OCI-LY7 (cell line): ENCODE data around the gene B4GALT6. TPM values are rescaled to one million over a fixed set of nuclear protein-coding genes. Genes with fewer than 3 reads are reported as not detected.

Experiments used
- BruUV-seq: library from RNA; stranded (reverse); fragments of 400-500 nt; replicated peaks from 2 replicates; lab custom pipeline; 2021; lab: Mats Ljungman, UMichigan
- CTCF ChIA-PET: fragments of 300-600 bp; sonication (Branson Sonifier 250); formaldehyde crosslinking; loops from one replicate; lab custom pipeline; 2022; ENCODE audit warnings: antibody characterized with exemption; ENCODE audit not compliant: unreplicated experiment; lab: Charles Lee
- POLR2A ChIA-PET: fragments of 300-600 bp; sonication (Branson Sonifier 250); formaldehyde crosslinking; loops from one replicate; lab custom pipeline; 2022; ENCODE audit warnings: antibody characterized with exemption; lab: Charles Lee
- DNase-seq: peaks from one replicate; pipeline ENCODE4 v3.0.0-alpha.2; 2015; ENCODE audit warnings: low spot score
- H2AFZ ChIP-seq: fragments of 200-600 bp; sonication (generic), shearing (Covaris generic); 2 replicates; pipeline ENCODE4 v1.6.1; 2014; ENCODE audit warnings: mild to moderate bottlenecking, antibody characterized with exemption, low read length, moderate library complexity
- H3K27ac ChIP-seq: fragments of 200-600 bp; sonication (generic); 2 replicates; pipeline ENCODE4 v1.5.1; 2014; ENCODE audit warnings: mixed run types, low read depth, mild to moderate bottlenecking, moderate library complexity, low read length, inconsistent platforms; ENCODE audit not compliant: poor library complexity, severe bottlenecking
- H3K36me3 ChIP-seq: fragments of 200-600 bp; sonication (generic); 2 replicates; pipeline ENCODE4 v1.6.1; 2014; ENCODE audit warnings: mild to moderate bottlenecking, antibody characterized with exemption, low read length, moderate library complexity, mixed read lengths; ENCODE audit not compliant: insufficient read depth
- H3K4me1 ChIP-seq: fragments of 200-600 bp; sonication (generic); 2 replicates; pipeline ENCODE4 v1.5.1; 2014; ENCODE audit warnings: mild to moderate bottlenecking, low read length; ENCODE audit not compliant: insufficient read depth, poor library complexity, severe bottlenecking
- H3K4me2 ChIP-seq: fragments of 200-600 bp; sonication (generic); 2 replicates; pipeline ENCODE4 v1.6.1; 2014; ENCODE audit warnings: mild to moderate bottlenecking, low read length
- H3K4me3 ChIP-seq: fragments of 200-600 bp; sonication (generic); 2 replicates; pipeline ENCODE4 v1.5.1; 2014; ENCODE audit warnings: mild to moderate bottlenecking, low read depth, low read length; ENCODE audit not compliant: poor library complexity, severe bottlenecking
- H3K79me2 ChIP-seq: fragments of 200-600 bp; sonication (generic); 2 replicates; pipeline ENCODE4 v1.6.1; 2016; ENCODE audit warnings: low read depth, mild to moderate bottlenecking, low read length, moderate library complexity, mixed read lengths; ENCODE audit not compliant: insufficient read depth
- H3K9me2 ChIP-seq: fragments of 200-600 bp; sonication (generic); 2 replicates; pipeline ENCODE4 v1.6.1; 2016; ENCODE audit warnings: mild to moderate bottlenecking, low read length, mixed read lengths; ENCODE audit not compliant: insufficient read depth
- H3K9me3 ChIP-seq: fragments of 200-600 bp; sonication (generic); 2 replicates; pipeline ENCODE4 v1.6.1; 2014; ENCODE audit warnings: mild to moderate bottlenecking, mixed run types, low read length, mixed read lengths
- H4K20me1 ChIP-seq: fragments of 200-600 bp; sonication (generic); 2 replicates; pipeline ENCODE4 v1.6.1; 2014; ENCODE audit warnings: mild to moderate bottlenecking, antibody characterized with exemption, low read length, moderate library complexity, mixed read lengths; ENCODE audit not compliant: insufficient read depth
- EZH2phosphoT487 ChIP-seq: fragments of 200-600 bp; sonication (generic); IDR thresholded peaks from 2 replicates; pipeline ENCODE4 v1.6.1; 2018; ENCODE audit warnings: low read depth, borderline replicate concordance, mild to moderate bottlenecking, mixed run types, antibody characterized with exemption, low read length, moderate library complexity, mixed read lengths
- intact Hi-C: fragments of 100-400 bp; cut with micrococcal nuclease; formaldehyde crosslinking; loops from one replicate; pipeline ENCODE4 v1.10.0; 2022; ENCODE audit not compliant: unreplicated experiment
- total RNA-seq, 2 experiments: library from RNA; depleted of rRNA in 1 of 2; stranded (reverse); fragments of >200 nt in 1 of 2; shearing (Covaris generic) in 1 of 2; gene quantifications; 2 replicates each; pipeline ENCODE4 v1.2.3, GENCODE V29; 2014 to 2022
- TF ChIP-seq, protein P1 (sequence below): fragments of 200-600 bp; sonication (generic); conservative IDR thresholded peaks from 2 replicates; pipeline ENCODE4 v1.5.1; 2014; ENCODE audit warnings: mild to moderate bottlenecking, antibody characterized with exemption, low read length, moderate library complexity, mixed read lengths

B4GALT6 gene
- total RNA-seq, 2 experiments from 2014 or later, result 5.5 to 22.8 TPM

DNA sequence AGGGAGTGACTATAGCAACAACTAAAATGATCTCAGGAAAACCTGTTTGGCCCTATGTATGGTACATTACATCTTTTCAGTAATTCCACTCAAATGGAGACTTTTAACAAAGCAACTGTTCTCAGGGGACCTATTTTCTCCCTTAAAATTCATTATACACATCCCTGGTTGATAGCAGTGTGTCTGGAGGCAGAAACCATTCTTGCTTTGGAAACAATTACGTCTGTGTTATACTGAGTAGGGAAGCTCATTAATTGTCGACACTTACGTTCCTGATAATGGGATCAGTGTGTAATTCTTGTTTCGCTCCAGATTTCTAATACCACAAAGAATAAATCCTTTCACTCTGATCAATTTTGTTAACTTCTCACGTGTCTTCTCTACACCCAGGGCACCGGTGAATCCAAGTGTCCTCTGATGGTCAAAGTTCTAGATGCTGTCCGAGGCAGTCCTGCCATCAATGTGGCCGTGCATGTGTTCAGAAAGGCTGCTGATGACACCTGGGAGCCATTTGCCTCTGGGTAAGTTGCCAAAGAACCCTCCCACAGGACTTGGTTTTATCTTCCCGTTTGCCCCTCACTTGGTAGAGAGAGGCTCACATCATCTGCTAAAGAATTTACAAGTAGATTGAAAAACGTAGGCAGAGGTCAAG, 91.7 kb downstream of the B4GALT6 start:
- H3K4me2 ChIP-seq, result no peak overlapping the region
- POLR2A ChIA-PET, result no interaction called here
- no peaks in the 10 kb centered on the region for H3K9me2 ChIP-seq
- TF ChIP-seq, protein P1, sequence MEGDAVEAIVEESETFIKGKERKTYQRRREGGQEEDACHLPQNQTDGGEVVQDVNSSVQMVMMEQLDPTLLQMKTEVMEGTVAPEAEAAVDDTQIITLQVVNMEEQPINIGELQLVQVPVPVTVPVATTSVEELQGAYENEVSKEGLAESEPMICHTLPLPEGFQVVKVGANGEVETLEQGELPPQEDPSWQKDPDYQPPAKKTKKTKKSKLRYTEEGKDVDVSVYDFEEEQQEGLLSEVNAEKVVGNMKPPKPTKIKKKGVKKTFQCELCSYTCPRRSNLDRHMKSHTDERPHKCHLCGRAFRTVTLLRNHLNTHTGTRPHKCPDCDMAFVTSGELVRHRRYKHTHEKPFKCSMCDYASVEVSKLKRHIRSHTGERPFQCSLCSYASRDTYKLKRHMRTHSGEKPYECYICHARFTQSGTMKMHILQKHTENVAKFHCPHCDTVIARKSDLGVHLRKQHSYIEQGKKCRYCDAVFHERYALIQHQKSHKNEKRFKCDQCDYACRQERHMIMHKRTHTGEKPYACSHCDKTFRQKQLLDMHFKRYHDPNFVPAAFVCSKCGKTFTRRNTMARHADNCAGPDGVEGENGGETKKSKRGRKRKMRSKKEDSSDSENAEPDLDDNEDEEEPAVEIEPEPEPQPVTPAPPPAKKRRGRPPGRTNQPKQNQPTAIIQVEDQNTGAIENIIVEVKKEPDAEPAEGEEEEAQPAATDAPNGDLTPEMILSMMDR, result no peak
- no peak for TF ChIP-seq EZH2phosphoT487
- no peak overlapping the region for H3K27ac ChIP-seq
- no peaks in the 10 kb centered on the region for H3K36me3 ChIP-seq
- CTCF ChIA-PET, result no interaction called here
- no peaks in the 10 kb centered on the region for H3K4me1 ChIP-seq
- no peak for DNase-seq
- BruUV-seq, result no TSS peak
- intact Hi-C loops, result no loop called here
- H3K9me3 ChIP-seq, result no peaks in the 10 kb centered on the region
- no peak overlapping the region for H2AFZ ChIP-seq
- no peak overlapping the region for H3K4me3 ChIP-seq
- H4K20me1 ChIP-seq, result no peaks in the 10 kb centered on the region
- no peaks in the 10 kb centered on the region for H3K79me2 ChIP-seq

DNA sequence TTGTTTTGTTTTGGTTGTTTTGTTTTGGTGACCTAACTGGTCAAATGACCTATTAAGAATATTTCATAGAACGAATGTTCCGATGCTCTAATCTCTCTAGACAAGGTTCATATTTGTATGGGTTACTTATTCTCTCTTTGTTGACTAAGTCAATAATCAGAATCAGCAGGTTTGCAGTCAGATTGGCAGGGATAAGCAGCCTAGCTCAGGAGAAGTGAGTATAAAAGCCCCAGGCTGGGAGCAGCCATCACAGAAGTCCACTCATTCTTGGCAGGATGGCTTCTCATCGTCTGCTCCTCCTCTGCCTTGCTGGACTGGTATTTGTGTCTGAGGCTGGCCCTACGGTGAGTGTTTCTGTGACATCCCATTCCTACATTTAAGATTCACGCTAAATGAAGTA, 92.8 kb downstream of the B4GALT6 start, which contains the start of gene TTR:
Gene TTR, plus strand, starts transcription at position 250 of the 400 bp plus-strand sequence. Its CDS starts 26 bp downstream, at position 276.
- Histone ChIP-seq H3K4me3 (no peak within 1 kb of the TSS), H3K27ac (no peak within 1 kb of the TSS), H3K9me2 (no peaks in the 10 kb centered on the region), H3K4me1 (no peaks in the 10 kb centered on the region), H4K20me1 (no peaks in the 10 kb centered on the region), H3K79me2 (no peaks in the 10 kb centered on the region), H3K9me3 (no peaks in the 10 kb centered on the region), H2AFZ (no peak within 1 kb of the TSS), H3K36me3 (no peaks in the 10 kb centered on the region), H3K4me2 (no peak within 1 kb of the TSS)
- POLR2A ChIA-PET, result no interaction called here
- intact Hi-C loops, result no loop called here
- CTCF ChIA-PET, result no interaction called here
- no TSS peak for BruUV-seq
- TF ChIP-seq, protein P1, result no peak
- no peak for TF ChIP-seq EZH2phosphoT487
- no peak for DNase-seq

DNA sequence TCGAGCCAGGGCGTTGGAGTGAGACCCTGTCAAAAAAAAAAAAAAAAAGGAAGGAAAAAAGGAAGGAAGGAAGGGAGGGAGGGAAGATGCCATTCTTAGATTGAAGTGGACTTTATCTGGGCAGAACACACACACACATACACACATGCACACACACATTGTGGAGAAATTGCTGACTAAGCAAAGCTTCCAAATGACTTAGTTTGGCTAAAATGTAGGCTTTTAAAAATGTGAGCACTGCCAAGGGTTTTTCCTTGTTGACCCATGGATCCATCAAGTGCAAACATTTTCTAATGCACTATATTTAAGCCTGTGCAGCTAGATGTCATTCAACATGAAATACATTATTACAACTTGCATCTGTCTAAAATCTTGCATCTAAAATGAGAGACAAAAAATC, 93.3 kb downstream of the B4GALT6 start:
- TF ChIP-seq, protein P1, result no peak
- H3K4me1 ChIP-seq, result no peaks in the 10 kb centered on the region
- H3K27ac ChIP-seq, result no peak overlapping the region
- H3K9me3 ChIP-seq, result no peaks in the 10 kb centered on the region
- no peak overlapping the region for H3K4me2 ChIP-seq
- H3K36me3 ChIP-seq, result no peaks in the 10 kb centered on the region
- H3K79me2 ChIP-seq, result no peaks in the 10 kb centered on the region
- CTCF ChIA-PET, result no interaction called here
- no peaks in the 10 kb centered on the region for H3K9me2 ChIP-seq
- BruUV-seq, result no TSS peak
- H3K4me3 ChIP-seq, result no peak overlapping the region
- no peak for DNase-seq
- intact Hi-C loops, result no loop called here
- H4K20me1 ChIP-seq, result no peaks in the 10 kb centered on the region
- POLR2A ChIA-PET, result no interaction called here
- no peak overlapping the region for H2AFZ ChIP-seq
